GM06990 (cell line): Measurements from ENCODE around the gene TRIP11.

Source experiments
- DNase-seq: peaks from one replicate; pipeline ENCODE4 v3.0.0-alpha.2; 2011; ENCODE audit not compliant: insufficient read length; ENCODE audit errors: extremely low read depth
- H3K27me3 ChIP-seq: replicated peaks from 2 replicates; pipeline ENCODE4 v1.6.0; 2011; ENCODE audit warnings: low read length; ENCODE audit not compliant: control insufficient read depth, insufficient read depth
- H3K36me3 ChIP-seq: 2 replicates; pipeline ENCODE4 v1.5.1; 2011; ENCODE audit warnings: low read length; ENCODE audit not compliant: control insufficient read depth, insufficient read depth
- H3K4me3 ChIP-seq: replicated peaks from 2 replicates; pipeline ENCODE4 v1.5.1; 2011; ENCODE audit warnings: low read depth, mild to moderate bottlenecking, control low read depth, low read length
- TF ChIP-seq, protein P1 (sequence below): IDR thresholded peaks from 2 replicates; pipeline ENCODE4 v1.5.1; 2011; ENCODE audit warnings: low read length, control low read depth, mild to moderate bottlenecking, inconsistent platforms; ENCODE audit not compliant: insufficient read depth, poor library complexity, severe bottlenecking

The TRIP11 gene

GRCh38 chr14:91934554-91935285 lies 105.1 kb downstream of the TRIP11 start:
- Histone ChIP-seq H3K36me3 (no peaks in the 10 kb centered on the region), H3K4me3 (no peak overlapping the region), H3K27me3 (no peaks in the 10 kb centered on the region)
- TF ChIP-seq, protein P1, sequence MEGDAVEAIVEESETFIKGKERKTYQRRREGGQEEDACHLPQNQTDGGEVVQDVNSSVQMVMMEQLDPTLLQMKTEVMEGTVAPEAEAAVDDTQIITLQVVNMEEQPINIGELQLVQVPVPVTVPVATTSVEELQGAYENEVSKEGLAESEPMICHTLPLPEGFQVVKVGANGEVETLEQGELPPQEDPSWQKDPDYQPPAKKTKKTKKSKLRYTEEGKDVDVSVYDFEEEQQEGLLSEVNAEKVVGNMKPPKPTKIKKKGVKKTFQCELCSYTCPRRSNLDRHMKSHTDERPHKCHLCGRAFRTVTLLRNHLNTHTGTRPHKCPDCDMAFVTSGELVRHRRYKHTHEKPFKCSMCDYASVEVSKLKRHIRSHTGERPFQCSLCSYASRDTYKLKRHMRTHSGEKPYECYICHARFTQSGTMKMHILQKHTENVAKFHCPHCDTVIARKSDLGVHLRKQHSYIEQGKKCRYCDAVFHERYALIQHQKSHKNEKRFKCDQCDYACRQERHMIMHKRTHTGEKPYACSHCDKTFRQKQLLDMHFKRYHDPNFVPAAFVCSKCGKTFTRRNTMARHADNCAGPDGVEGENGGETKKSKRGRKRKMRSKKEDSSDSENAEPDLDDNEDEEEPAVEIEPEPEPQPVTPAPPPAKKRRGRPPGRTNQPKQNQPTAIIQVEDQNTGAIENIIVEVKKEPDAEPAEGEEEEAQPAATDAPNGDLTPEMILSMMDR: no peak
- no peak for DNase-seq

- H3K27me3 ChIP-seq: no peaks in the 10 kb centered on the region
- TF ChIP-seq, protein P1: no peak
Measured at GRCh38 chr14:91931478-91932088, 108.3 kb downstream of the TRIP11 start.

DNA sequence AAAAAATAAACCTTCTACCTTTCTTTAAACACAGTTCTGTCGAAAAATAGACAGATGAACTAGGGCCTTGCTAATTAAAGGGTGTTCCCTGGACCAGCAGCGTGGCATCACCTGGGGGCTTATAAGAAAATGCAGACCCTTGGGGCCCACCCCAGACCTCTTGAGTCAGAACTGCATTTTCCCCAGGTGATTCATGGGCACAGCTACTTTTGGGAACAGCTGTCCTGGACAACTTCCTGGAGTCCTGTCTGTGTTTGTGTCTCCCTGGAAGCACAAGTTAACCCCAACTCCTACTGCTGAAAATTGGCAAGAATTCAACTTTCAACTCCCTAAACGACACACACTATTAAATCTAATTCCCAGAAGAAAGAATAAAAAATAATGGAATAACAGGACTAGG lies 110.2 kb downstream of the TRIP11 start:
- Histone ChIP-seq H3K27me3 (no peaks in the 10 kb centered on the region; the same call in 1 of the 2 replicates), H3K36me3 (no peaks in the 10 kb centered on the region), H3K4me3 (no peak overlapping the region)
- DNase-seq: no peak
- TF ChIP-seq, protein P1: no peak

More at GRCh38 chr14:91931478-91932088, 108.3 kb downstream of the TRIP11 start:
- Histone ChIP-seq H3K4me3 (no peak overlapping the region), H3K36me3 (no peaks in the 10 kb centered on the region)
- no peak for DNase-seq

- no peak for DNase-seq
- no peaks in the 10 kb centered on the region; the same call in 1 of the 2 replicates for H3K27me3 ChIP-seq
- H3K4me3 ChIP-seq: no peak overlapping the region
- H3K36me3 ChIP-seq: no peaks in the 10 kb centered on the region
- TF ChIP-seq, protein P1: no peak
Measured at GRCh38 chr14:91927800-91928199, 112.1 kb downstream of the TRIP11 start.

- TF ChIP-seq, protein P1: no peak
- Histone ChIP-seq H3K36me3 (no peaks in the 10 kb centered on the region), H3K4me3 (no peak overlapping the region), H3K27me3 (no peaks in the 10 kb centered on the region; the same call in 1 of the 2 replicates)
- DNase-seq: no peak
Measured at GRCh38 chr14:91927191-91927590, 112.7 kb downstream of the TRIP11 start.
